GM21367 (cell line): ENCODE measurements around the gene TFR2.

ENCODE experiments used
- ATAC-seq: cut with Tn5 transposase; IDR thresholded peaks from one replicate; pipeline ENCODE4 v1.9.1; 2021; ENCODE audit not compliant: unreplicated experiment

Gene TFR2

DNA sequence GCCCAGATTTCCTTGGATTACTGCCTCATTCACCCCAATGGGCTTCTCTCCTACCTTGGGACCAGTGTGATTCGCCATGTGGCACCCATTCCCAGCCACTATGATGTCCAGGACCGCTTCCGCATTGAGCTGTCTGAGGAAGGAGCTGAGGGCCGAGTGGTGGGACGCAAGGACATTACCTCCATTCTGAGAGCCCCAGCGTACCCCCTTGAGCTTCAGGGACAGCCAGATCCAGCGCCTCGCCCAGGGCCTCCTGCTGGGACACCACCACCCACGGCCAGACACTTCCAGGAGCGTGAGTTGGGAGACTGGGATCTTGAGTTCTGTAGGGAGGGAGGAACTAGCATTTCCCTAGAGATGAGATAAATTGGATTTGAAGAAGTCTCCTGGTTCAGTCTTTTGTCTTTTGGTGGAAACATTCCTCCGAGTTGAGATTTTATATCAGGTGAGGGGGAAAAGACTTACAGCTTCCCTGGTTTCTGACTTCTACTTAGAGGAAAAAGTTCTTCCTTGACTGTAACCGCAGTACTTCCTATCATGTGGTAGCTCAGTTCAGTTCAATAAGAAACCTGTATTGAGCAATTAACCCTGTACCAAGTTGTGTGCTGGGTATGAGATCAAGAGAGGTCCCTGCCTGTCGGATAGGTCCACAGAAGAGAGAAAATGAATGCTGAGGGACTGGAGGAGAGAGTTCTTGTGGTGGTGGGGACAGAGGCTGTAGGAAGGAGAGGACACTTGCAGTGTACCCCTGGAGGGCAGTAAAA, 27.8 kb downstream of the TFR2 start:
- no peak for ATAC-seq

DNA sequence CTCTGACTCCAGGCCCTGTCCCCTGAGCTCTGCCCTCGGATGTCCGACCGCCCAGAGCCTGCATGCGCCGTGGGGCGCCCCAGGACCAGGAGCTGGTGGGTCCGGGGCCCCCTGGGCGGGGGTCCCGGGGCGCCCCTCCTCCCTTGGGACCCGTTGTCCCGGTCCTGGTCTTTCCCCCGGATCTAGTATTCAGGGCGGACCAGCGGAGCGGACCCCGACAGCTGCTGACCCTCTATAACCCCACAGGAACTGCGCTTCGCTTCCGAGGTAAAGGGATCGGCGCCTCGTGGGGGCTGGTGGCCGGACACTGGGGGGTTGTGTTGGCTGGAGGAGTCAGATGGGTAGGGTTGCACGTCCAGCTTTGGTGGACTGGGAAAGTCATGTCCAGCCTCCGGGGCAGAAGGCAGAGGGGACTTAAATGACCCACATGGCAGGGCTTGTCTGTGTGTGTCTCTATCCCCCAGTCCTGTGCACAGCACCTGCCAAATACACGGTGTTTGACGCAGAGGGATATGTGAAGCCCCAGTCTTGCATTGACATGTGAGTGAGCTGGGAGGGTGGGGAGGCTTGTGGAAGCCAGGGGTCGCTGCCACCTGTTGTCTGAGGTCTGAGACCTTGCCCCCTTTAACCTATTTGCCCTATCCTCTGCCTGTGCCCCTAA, 28.5 kb downstream of the TFR2 start:
- no peak for ATAC-seq

DNA sequence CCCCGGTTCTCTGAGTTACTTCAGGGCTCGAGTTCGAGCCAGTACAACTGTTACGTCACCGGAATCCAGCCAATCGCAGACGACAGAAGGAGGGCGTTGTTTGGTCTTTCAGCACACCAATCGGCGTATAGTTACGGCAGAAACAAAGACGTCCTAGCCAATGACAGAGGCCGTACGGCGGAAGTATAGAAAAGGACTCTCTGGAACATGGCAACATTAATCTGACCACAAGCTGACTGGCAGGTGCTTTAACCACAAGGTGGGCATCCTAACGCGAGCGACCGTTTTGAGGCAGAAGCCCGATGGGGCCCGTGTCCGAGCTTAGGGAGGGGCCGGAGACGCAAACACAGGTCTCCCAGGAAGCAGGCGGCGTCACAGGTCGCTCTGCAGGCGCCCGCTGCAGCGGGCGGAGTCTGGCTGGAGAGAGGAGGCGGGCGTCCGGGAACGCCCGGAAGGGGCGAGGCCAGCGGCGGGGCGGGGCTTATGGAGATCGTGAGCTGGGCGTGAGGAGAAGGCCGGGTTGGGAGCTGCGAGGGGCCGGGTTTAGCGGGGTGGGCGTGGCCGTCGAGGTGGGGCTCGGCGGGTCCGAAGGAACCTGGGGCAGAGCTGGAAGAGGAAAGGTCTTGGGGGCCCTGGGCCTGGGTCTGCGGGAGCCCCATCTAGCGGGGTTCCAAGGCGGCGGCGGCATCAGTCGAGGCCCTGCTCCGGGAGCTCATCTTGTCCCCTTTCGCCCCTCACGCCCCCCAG, 29.2 kb downstream of the TFR2 start, which contains the start of gene MOSPD3:
TSS of gene MOSPD3 (plus strand) at position 558 of the 747 bp plus-strand sequence. CDS start 252 bp downstream, outside the sequence.
- ATAC-seq, result peak; percentile 84

DNA sequence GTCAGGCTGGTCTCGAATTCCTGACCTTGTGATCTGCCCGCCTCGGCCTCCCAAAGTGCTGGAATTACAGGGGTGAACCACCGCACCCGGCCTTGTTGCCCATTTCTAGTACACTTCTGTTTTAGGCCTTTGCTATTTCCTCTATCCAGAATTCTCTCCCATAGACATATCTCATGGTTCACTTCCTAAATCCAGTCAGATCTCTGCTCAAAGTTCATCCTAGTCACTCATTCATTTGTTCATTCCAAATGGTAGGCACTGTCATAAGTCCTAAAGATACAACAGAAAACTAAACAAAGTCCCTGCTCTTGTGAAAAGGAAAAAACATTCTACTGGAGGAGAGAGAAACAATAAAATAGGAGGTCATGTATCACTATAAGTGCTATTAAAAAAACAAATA, 31.4 kb downstream of the TFR2 start:
- ATAC-seq, result no peak

DNA sequence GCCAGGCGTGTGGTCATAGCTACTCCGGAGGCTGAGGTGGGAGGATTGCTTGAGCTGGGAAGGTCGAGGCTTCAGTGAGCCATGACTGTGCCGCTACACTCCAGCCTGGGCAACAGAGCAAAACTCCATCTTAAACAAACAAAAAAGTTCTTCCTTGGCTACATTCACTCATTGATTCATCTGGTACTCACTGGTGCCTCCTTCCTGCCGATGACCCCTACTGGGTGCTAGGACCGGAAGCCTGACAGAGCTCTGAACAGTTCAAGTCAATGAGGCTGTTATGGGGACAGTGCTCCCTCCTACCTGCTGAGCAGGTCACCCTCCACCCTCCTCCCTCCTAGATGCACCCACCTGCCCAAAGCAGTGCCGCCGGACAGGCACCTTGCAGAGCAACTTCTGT, 34.2 kb downstream of the TFR2 start:
- no peak for ATAC-seq

DNA sequence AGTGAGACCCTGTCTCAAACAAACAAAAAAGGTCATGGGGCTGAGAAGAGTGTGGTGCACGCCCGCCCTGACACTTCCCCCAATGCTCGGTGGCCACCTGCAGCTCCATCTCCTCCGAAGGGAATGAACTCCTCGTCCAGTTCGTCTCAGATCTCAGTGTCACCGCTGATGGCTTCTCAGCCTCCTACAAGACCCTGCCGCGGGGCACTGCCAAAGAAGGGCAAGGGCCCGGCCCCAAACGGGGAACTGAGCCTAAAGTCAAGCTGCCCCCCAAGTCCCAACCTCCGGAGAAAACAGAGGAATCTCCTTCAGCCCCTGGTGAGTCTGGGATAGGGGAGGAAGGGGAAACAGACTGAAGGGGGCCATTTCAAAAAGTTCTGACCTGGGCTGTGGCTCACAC, 35.0 kb downstream of the TFR2 start:
- ATAC-seq, result no peak

DNA sequence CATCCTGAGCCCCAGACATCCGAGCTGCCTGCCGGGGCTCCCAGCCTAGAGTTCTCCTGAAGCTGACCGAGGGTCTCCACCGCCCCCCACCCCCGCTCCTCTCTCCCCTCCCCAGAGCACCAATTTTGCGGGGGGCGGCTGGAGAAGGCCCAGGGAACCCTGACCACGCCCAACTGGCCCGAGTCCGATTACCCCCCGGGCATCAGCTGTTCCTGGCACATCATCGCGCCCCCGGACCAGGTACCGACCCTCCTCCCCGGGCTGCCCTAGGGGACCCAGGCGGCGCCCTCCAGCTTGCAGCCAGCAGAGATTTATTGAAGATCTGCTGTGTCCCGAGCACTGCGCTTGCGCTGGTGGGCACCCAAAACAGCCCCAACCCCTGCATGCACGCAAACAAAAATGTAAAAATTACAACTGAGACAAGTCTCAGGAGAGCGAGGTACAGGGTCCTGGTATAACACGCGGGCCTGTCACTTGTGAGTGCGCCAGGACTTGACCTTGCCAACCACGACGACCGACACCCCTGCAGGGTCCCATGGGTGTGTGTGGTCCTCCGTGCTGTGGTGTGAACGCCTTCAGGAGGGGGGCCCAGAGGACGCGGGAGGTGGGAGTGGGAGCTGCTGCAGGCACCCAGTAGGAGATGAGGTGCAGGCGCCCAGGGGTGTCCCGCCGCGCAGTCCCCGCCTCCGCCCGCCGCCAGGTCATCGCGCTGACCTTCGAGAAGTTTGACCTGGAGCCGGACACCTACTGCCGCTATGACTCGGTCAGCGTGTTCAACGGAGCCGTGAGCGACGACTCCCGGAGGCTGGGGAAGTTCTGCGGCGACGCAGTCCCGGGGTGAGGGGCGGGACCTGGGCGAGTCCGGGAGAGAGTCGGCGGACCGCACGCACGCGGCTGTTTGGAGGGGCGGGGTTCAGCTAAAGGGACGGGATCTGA, 36.1 kb downstream of the TFR2 start:
- no peak for ATAC-seq

DNA sequence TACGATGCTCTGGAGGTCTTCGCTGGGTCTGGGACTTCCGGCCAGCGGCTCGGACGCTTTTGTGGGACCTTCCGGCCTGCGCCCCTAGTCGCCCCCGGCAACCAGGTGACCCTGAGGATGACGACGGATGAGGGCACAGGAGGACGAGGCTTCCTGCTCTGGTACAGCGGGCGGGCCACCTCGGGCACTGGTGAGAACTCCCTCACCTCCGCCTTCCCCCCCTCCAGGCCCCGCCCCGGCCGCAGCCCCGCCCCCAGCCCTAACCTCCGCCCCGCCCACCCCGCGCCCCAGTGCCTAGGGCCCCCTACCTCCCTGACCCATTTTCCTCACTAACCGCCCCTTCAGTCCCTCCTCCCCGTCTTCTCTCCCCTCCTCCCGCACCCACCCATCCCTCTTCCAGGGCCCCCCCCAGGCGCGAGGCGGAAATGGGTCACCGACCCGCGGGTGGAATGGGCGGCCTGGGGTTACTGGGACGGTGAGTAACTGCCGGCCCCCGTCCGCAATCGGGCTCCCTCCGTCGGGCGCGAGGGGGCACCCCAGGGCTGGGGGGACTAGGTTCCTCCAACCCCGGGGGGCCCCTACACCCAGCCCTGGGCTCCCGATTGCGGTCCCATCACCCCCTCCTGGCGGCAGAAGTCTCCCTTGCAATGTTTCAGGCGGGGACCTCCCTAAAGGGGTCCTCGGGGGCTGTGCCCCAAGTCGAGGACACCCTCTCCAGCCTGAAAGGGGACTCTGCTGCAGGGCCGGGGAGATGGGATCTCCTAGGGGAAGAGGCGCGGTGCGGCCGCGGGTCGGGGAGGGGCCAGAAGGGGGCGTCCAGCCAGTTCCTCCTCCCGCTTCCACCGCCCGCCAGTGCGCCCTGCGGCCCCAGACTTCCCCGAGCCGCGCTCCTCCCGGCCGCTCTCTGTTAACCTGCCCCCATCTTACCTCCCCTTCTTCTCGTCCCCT, 37.0 kb downstream of the TFR2 start:
- no peak for ATAC-seq

DNA sequence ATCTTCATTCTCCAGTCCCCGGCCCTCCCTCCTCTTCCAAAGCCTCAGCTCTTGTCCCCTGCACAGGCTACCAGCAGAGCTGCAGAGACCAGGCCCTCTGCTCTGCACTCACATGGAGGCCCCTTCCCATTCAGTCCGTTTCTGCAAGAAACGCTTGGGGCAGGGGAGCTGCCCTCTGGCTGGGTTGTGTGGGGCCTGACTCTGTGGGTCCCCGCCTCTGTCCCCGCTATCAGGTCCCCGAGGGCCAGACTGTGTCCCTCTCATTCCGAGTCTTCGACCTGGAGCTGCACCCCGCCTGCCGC, 37.7 kb downstream of the TFR2 start:
- ATAC-seq, result no peak

DNA sequence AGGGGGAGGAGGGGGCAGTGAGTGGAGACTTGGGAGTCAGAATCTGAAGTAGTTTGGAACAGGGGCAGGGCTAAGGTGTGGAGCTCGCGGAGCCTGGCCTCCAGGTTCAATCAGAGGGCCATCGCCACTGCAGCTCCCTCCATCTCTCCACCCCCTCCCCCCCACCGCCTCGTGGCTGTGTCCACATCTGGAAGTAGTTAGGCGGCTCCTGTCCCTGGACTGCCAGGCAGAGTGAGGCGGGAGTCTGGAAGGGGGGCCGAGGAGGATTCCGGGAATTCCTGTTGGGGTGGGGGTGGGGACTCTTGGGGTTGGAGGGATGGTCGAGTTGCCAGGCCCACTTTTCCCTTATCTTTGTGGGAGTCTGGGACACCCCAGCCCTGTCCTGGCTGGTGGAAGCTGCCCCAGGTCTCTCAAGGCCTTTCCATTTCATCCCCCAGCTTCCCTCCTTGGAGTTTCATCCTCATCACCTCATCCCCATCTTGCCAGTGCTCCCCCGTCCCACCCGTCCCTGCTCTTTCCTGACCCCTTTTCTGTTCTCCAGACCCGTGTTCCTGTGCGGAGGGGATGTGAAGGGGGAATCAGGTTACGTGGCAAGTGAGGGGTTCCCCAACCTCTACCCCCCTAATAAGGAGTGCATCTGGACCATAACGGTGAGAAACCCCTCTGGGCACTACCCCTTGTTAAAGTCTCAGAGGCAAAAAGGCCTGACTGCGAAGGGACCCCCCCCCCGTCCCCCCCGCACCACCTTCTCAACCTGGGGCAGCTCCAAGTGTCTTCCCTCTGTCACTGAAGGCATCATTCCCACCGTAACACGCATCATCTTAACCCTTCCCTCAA, 38.2 kb downstream of the TFR2 start:
- ATAC-seq, result no peak

DNA sequence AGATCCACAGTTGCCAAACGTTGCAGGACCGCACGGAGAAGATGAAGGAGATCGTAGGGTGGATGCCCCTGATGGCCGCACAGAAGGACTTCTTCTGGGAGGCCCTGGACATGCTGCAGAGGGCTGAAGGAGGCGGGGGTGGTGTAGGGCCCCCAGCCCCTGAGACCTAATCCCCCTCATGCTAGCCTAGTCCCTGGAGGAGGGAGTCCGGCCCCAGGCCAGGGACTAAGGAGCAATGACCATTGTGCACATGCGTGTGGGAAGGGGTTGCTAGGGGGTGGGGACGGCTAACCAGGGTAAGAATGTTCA, 40.7 kb downstream of the TFR2 start:
- no peak for ATAC-seq

DNA sequence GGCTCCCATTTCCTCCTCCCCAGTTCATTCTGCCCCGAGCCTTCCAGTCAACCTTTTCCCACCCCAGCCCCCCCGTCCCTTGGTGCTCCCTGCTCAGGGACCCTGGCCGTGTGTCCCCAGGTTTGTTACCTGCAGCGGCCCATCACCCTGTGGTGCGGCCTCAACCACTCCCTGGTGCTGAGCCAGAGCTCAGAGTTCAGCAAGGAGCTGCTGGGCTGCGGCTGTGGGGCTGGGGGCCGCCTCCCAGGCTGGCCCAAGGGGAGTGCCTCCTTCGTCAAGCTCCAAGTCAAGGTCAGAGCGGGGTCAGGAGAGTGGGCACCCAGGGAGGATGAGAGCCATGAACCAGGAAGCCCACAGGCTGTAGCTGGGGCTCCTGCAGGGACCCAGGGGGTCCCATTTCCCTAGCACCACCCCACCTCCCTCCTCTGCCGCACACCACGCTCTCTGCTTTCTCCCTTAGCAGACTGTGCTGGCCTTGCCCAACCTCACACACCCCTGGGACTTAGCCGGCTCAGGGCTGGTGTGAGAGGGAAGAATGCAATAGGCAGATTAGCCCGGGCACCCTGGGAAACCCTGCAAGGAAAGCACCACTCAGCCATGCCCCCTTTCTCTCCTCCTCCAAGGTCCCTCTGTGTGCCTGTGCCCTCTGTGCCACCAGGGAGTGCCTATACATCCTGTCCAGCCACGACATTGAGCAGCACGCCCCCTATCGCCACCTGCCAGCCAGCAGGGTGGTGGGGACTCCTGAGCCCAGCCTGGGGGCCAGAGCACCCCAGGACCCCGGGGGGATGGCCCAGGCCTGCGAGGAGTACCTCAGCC, 41.2 kb downstream of the TFR2 start:
- ATAC-seq, result no peak

DNA sequence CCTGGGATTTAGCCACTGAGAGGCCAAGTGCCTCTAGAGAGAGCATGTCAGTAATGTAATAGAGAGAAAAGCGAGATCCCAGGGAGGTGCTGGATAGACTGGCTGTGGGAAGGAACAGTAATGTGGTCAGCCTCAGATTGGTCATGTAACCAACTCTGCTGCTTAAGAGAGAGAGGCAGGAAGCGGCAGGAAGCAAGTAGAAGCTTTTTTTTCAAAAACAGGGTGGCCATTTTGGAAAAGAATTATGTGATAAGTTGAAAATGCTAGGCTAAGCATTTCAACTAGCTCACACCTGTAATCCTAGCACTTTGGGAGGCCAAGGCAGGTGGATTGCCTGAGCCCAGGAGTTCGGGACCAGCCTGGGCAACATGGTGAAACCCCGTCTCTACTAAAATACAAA, 42.9 kb downstream of the TFR2 start:
- ATAC-seq, result no peak

DNA sequence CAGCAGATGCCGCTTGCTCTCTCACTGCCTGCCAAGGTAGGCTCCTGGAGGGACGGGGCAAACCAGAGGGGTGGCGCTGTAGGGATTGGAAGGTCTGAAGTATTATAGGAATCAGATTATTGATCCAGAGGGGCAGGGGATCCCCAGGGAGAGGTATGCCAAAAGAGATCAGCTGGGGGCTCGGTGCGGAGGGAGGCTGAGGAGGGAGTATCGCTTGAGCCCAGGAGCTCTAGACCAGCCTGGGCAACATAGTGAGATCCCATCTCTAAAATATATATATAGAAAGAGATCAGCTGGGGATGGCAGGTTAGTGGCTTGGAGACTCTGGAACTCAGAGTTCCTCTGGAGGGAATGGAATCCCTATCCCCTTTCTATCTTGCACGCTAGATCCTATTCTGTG, 46.2 kb downstream of the TFR2 start:
- ATAC-seq, result no peak

DNA sequence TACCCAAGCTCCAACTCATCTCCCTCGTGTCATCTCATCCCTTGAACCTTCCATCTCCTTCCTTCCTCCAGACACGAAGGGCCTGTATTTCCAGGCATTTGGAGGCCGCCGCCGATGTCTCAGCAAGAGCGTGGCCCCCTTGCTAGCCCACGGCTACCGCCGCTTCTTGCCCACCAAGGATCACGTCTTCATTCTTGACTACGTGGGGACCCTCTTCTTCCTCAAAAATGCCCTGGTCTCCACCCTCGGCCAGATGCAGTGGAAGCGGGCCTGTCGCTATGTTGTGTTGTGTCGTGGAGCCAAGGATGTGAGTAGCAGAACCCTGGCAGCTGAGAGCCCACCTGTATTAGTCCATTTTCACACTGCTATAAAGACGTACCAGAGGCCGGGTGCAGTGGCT, 49.8 kb downstream of the TFR2 start:
- ATAC-seq, result no peak

DNA sequence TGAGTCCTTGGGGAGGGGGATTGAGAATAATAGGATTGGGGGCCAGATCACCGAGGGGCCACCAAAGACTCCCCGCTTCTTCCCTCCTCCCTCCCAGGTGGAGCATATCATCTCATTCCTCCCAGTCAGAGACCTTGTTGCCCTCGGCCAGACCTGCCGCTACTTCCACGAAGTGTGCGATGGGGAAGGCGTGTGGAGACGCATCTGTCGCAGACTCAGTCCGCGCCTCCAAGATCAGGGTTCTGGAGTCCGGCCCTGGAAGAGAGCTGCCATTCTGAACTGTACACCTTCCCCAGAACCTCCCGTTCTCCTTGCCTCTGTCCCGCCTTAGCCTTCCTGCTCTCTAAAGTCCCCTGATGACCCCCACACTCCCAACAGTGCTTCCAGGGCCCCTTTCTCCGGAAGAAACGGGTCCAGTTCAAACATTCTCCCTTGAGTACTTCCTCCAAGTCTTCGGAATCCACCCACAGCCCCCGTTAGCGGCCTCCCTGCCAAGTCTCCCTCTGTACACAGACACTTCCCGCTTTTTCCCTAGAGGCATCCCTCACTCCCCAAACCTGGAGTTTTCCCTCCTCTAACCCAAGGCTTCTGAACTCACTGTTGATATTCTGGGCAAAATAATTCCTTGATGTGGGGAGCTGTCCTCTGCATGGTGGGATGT, 51.1 kb downstream of the TFR2 start:
- ATAC-seq, result no peak

DNA sequence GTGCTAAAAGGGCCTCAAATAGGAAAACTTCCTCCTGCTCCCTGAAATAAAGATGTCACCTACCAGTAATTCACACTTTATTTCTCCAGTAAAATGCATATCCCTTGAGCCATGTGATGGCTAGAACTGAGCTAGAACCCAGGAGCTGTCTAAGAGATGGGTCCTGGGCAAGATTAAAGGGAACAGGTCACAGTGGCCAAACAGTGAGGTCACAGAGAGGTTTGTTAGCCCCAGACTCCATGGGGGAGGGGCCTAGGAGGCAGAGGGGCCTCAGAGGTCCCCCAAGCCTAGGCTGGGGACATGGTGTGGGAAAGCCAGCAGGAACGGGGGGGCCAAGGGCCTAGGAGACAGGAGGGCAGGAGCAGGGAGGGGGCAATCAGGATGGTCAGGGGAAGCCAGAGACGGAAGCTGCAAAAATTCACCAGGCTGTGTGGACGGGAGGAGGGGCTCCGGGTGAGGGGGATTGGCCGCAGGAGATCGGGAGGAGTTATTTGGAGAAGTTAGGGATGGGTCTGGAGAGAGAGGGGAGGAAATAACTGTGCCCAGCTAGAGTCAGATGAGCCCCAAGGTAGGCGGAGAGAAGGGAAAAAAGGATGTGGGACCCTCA, 51.9 kb downstream of the TFR2 start:
- no peak for ATAC-seq
